Measurements from ENCODE around the gene TUBB8. TPM values are rescaled to one million over a fixed set of nuclear protein-coding genes. Genes with fewer than 3 reads are reported as not detected.
"Not testable (repeated sequence)": the region's sequence is repeated elsewhere in the genome, so short reads cannot be mapped to it uniquely, and the experiment has no call there.

Gene TUBB8
- total RNA-seq, 1 donor = not detected

- DNase-seq (ENCODE audit: low read depth in 2 of 3, low spot score in 2 of 3) = not testable (repeated sequence)
Observed at GRCh38 chr10:49926-50325, 830 bp upstream of the TUBB8 start.

- DNase-seq (ENCODE audit: low read depth in 2 of 3, low spot score in 2 of 3) = not testable (repeated sequence)
Observed at GRCh38 chr10:47864-48263, 1.2 kb downstream of the TUBB8 start.

DNA sequence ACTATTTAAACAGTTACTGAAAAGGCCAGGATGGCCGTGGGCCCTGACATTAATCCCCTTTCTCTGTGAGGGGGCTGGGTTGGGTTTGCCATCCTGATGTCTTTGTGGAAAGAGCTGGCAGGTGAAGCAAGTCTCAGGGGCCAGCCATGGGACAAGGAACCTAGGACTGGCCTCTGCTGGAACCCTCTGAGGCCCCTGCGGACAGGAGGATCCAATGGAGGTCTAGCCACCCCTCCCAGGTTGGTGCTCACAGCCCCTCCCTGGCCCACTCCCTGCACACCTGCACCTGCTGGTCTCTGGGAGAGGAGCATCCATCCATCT lies 35.8 kb downstream of the TUBB8 start:
- not testable (repeated sequence) for DNase-seq (ENCODE audit: low read depth in 2 of 3, low spot score in 2 of 3)

GRCh38 chr10:12444-13314 lies 36.4 kb downstream of the TUBB8 start:
- not testable (repeated sequence) for DNase-seq (ENCODE audit: low read depth in 2 of 3, low spot score in 2 of 3)

- not testable (repeated sequence) for DNase-seq (ENCODE audit: low read depth in 2 of 3, low spot score in 2 of 3)
Observed at GRCh38 chr10:11260-11659, 37.8 kb downstream of the TUBB8 start.

DNA sequence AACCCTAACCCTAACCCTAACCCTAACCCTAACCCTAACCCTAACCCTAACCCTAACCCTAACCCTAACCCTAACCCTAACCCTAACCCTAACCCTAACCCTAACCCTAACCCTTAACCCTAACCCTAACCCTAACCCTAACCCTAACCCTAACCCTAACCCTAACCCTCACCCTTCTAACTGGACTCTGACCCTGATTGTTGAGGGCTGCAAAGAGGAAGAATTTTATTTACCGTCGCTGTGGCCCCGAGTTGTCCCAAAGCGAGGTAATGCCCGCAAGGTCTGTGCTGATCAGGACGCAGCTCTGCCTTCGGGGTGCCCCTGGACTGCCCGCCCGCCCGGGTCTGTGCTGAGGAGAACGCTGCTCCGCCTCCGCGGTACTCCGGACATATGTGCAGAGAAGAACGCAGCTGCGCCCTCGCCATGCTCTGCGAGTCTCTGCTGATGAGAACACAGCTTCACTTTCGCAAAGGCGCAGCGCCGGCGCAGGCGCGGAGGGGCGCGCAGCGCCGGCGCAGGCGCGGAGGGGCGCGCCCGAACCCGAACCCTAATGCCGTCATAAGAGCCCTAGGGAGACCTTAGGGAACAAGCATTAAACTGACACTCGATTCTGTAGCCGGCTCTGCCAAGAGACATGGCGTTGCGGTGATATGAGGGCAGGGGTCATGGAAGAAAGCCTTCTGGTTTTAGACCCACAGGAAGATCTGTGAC lies 38.7 kb downstream of the TUBB8 start:
- not testable (repeated sequence) for DNase-seq (ENCODE audit: low read depth in 2 of 3, low spot score in 2 of 3)

Other genes starting within 250 kb of the TUBB8 start
- gene ZMYND11, start 86.2 kb upstream of the TUBB8 start, total RNA-seq = 16.7 TPM